Endothelial cell of umbilical vein (primary cell): ENCODE results near the gene CHPF2. TPM values are rescaled to one million over a fixed set of nuclear protein-coding genes. Genes with fewer than 3 reads are reported as not detected.

Experiments
- BruUV-seq: library from RNA; stranded (reverse); fragments of 400-500 nt; replicated peaks from 2 replicates; lab custom pipeline; 2021; lab: Mats Ljungman, UMichigan
- CTCF ChIA-PET: fragments of 300-600, 350-600 bp; sonication (Branson Sonifier 250); formaldehyde crosslinking; loops from one replicate; lab custom pipeline; 2021; ENCODE audit warnings: antibody characterized with exemption, inconsistent platforms; lab: Charles Lee
- POLR2A ChIA-PET: fragments of 300-600, 350-600 bp; sonication (Branson Sonifier 250); formaldehyde crosslinking; loops from one replicate; lab custom pipeline; 2021; ENCODE audit warnings: antibody characterized with exemption, inconsistent platforms; lab: Charles Lee
- DNase-seq: peaks from one replicate; pipeline ENCODE4 v3.0.0-alpha.2; 2011; ENCODE audit warnings: low read depth, low spot score
- FAIRE-seq: peaks from 2 replicates; lab custom pipeline; 2011; peaks lifted over from hg19 to GRCh38; lab: Jason Lieb, UNC
- H2AFZ ChIP-seq: 2 replicates; pipeline ENCODE4 v1.6.0; 2012; ENCODE audit warnings: low read depth, low read length, control low read depth, inconsistent platforms
- H3K27ac ChIP-seq: 2 replicates; pipeline ENCODE4 v1.5.1; 2011; ENCODE audit warnings: low read depth, mild to moderate bottlenecking, control low read depth, low read length, moderate library complexity; ENCODE audit not compliant: insufficient read depth
- H3K27me3 ChIP-seq, 2 experiments: 2 replicates each; pipeline versions ENCODE4 v1.6.0 to v1.6.1; 2011; ENCODE audit warnings: low read length in 2 of 2, mixed read lengths in 1 of 2; ENCODE audit not compliant: control insufficient read depth in 2 of 2, insufficient read depth in 2 of 2
- H3K36me3 ChIP-seq, 2 experiments: 2 replicates in 1 of 2; 3 replicates in 1 of 2; pipeline ENCODE4 v1.5.1; 2011; ENCODE audit warnings: low read length in 2 of 2, mild to moderate bottlenecking in 1 of 2, moderate library complexity in 1 of 2; ENCODE audit not compliant: control insufficient read depth in 2 of 2, insufficient read depth in 2 of 2; ENCODE audit errors: extremely low read depth in 1 of 2
- H3K4me1 ChIP-seq: 3 replicates; pipeline ENCODE4 v1.5.1; 2011; ENCODE audit warnings: mild to moderate bottlenecking, low read length; ENCODE audit not compliant: control insufficient read depth, insufficient read depth; ENCODE audit errors: extremely low read depth
- H3K4me2 ChIP-seq: 2 replicates; pipeline ENCODE4 v1.6.1; 2011; ENCODE audit warnings: low read length, control low read depth, mixed read lengths; ENCODE audit not compliant: insufficient read depth
- H3K4me3 ChIP-seq, 3 experiments: fragments of 200-600 bp in 1 of 3; sonication (generic), shearing (Covaris generic) in 1 of 3; replicated peaks in 1 of 3; 2 replicates each; pipeline ENCODE4 v1.5.1; 2011 to 2016; ENCODE audit warnings: control low read depth in 3 of 3, low read length in 3 of 3, mild to moderate bottlenecking in 2 of 3, inconsistent platforms in 1 of 3, low read depth in 1 of 3, moderate library complexity in 1 of 3; ENCODE audit not compliant: insufficient read depth in 1 of 3
- H3K79me2 ChIP-seq: 2 replicates; pipeline ENCODE4 v1.6.0; 2012; ENCODE audit warnings: low read length, inconsistent platforms; ENCODE audit not compliant: control insufficient read depth, insufficient read depth
- H3K9ac ChIP-seq: replicated peaks from 2 replicates; pipeline ENCODE3; 2011; ENCODE audit warnings: low read length, control low read depth; ENCODE audit not compliant: insufficient read depth; ENCODE audit errors: extremely low read depth
- H3K9me1 ChIP-seq: replicated peaks from 3 replicates; pipeline ENCODE4 v1.6.0; 2011; ENCODE audit warnings: mild to moderate bottlenecking, low read length; ENCODE audit not compliant: control insufficient read depth, insufficient read depth; ENCODE audit errors: extremely low read depth
- H3K9me3 ChIP-seq: replicated peaks from 2 replicates; pipeline ENCODE4 v1.5.1; 2012; ENCODE audit warnings: low read length, inconsistent platforms; ENCODE audit not compliant: control insufficient read depth, insufficient read depth
- H4K20me1 ChIP-seq: replicated peaks from 2 replicates; pipeline ENCODE3; 2011; ENCODE audit warnings: mild to moderate bottlenecking, low read length; ENCODE audit not compliant: control insufficient read depth, insufficient read depth; ENCODE audit errors: extremely low read depth
- CTCF ChIP-seq, 2 donors: IDR thresholded peaks; 1 replicate in 1 of 2; 2 replicates in 1 of 2; pipeline ENCODE4 v1.5.1; 2011; ENCODE audit warnings: low read length in 2 of 2, mild to moderate bottlenecking in 2 of 2, moderate library complexity in 2 of 2, control low read depth in 1 of 2, inconsistent platforms in 1 of 2, low read depth in 1 of 2; ENCODE audit not compliant: insufficient read depth in 1 of 2; ENCODE audit errors: extremely low read depth in 1 of 2
- EZH2 ChIP-seq: IDR thresholded peaks from 2 replicates; pipeline ENCODE4 v1.6.1; 2012; ENCODE audit warnings: borderline replicate concordance, low read depth, mild to moderate bottlenecking, moderate library complexity, low read length, inconsistent platforms; ENCODE audit not compliant: severe bottlenecking
- FOS ChIP-seq: IDR thresholded peaks from 2 replicates; pipeline ENCODE4 v1.6.1; 2011; ENCODE audit warnings: mild to moderate bottlenecking, low read length, moderate library complexity, borderline replicate concordance; ENCODE audit not compliant: insufficient read depth
- GATA2 ChIP-seq: IDR thresholded peaks from 2 replicates; pipeline ENCODE4 v1.7.0; 2011; ENCODE audit warnings: low read depth, mild to moderate bottlenecking, moderate library complexity, mixed read lengths, low read length; ENCODE audit not compliant: insufficient read length, insufficient read depth
- JUN ChIP-seq: IDR thresholded peaks from 2 replicates; pipeline ENCODE4 v1.6.1; 2011; ENCODE audit warnings: borderline replicate concordance, low read depth; ENCODE audit not compliant: insufficient read length, insufficient read depth
- MAX ChIP-seq: IDR thresholded peaks from 2 replicates; pipeline ENCODE4 v1.6.1; 2011; ENCODE audit not compliant: insufficient read depth, insufficient read length
- MYC ChIP-seq: IDR thresholded peaks from one replicate; pipeline ENCODE4 v1.6.1; 2011; ENCODE audit warnings: mild to moderate bottlenecking, low read depth, low read length
- POLR2A ChIP-seq: IDR thresholded peaks from 2 replicates; pipeline ENCODE4 v1.6.1; 2012; ENCODE audit warnings: low read depth, mild to moderate bottlenecking, control low read depth, low read length
- POLR2AphosphoS5 ChIP-seq: IDR thresholded peaks from 2 replicates; pipeline ENCODE4 v1.6.1; 2012; ENCODE audit warnings: low read depth, mild to moderate bottlenecking, control low read depth, low read length, moderate library complexity; ENCODE audit not compliant: insufficient read depth
- dilution Hi-C: fragments of 300-500 bp; cut with MboI; formaldehyde crosslinking; loops from one replicate; pipeline ENCODE4 v1.15.0; 2019; ENCODE audit warnings: low sequenced_read_pairs; ENCODE audit not compliant: extremely low pct_ligation_motif_present
- intact Hi-C: fragments of 100-400 bp; cut with micrococcal nuclease; formaldehyde crosslinking; loops from one replicate; pipeline ENCODE4 v1.10.0; 2022
- polyA plus RNA-seq, 4 experiments: library from polyadenylated mRNA; depleted of rRNA in 3 of 4; stranded (reverse) in 3 of 4; unstranded in 1 of 4; fragments of >200 nt; gene quantifications; 2 replicates each; pipeline versions ENCODE4 v1.2.1 to v1.2.3, GENCODE V29; 2011 to 2012; ENCODE audit warnings: missing spikeins in 1 of 4
- total RNA-seq: library from RNA; stranded (reverse); gene quantifications from 2 replicates; pipeline ENCODE4 v1.2.3, GENCODE V29; 2021

Gene CHPF2
- total and polyA plus RNA-seq, 2 donors (not counting 3 experiments of a cell fraction or from before 2014, with no cell fraction given) = 72.8 to 75.0 TPM

GRCh38 chr7:151205730-151206129, 26.6 kb upstream of the CHPF2 start:
- Histone ChIP-seq H3K4me2 (no peak overlapping the region), H2AFZ (no peak overlapping the region), H3K9me3 (no peaks in the 10 kb centered on the region), H3K79me2 (no peaks in the 10 kb centered on the region), H3K36me3 (no peaks in the 10 kb centered on the region), H3K4me3 (no peak overlapping the region), H4K20me1 (no peaks in the 10 kb centered on the region), H3K27me3 (peaks cover 9 to 14% of the 10 kb centered on the region in 2 experiments), H3K9me1 (no peaks in the 10 kb centered on the region), H3K9ac (no peak overlapping the region), H3K4me1 (no peaks in the 10 kb centered on the region), H3K27ac (no peak overlapping the region)
- BruUV-seq = no TSS peak
- POLR2A ChIA-PET = interaction anchor here (2.5 kb wide), 1 partner anchor 21 kb away, joined by 5 read pairs; the partner anchor contains the start of gene ABCF2
- FAIRE-seq (no peak), DNase-seq (no peak)
- intact Hi-C loops (no loop called here), dilution Hi-C loops (no loop called here)
- CTCF ChIA-PET = interaction anchor here (0.6 to 1.5 kb wide), 2 partner anchors 21 to 39 kb away, joined by 3 to 4 read pairs; partner anchors contain the start of gene ABCF2
- TF ChIP-seq MYC (no peak), GATA2 (no peak), CTCF (IDR thresholded peaks at IDR 0.05; ENCODE audit: extremely low read depth in 1 of 2, insufficient read depth in 1 of 2, low read depth in 1 of 2, low read length in 2 of 2) (no peak), POLR2AphosphoS5 (no peak), EZH2 (no peak), FOS (no peak), JUN (no peak), POLR2A (no peak), MAX (no peak)
